Mucosa of descending colon (tissue), 3 donors: Measurements from ENCODE around the gene PDIA4. TPM values are rescaled to one million over a fixed set of nuclear protein-coding genes. Genes with fewer than 3 reads are reported as not detected.

Experiments
- ATAC-seq: fragments of 200-7000 bp; cut with Tn5 transposase; one replicate; pipeline ENCODE4 v1.9.1; 2020; ENCODE audit warnings: mild to moderate bottlenecking, moderate library complexity
- DNase-seq, 3 donors: peaks; one replicate each; pipeline ENCODE4 v3.0.0-alpha.2; 2020
- H3K36me3 ChIP-seq: fragments of 200-600 bp; one replicate; pipeline ENCODE4 v1.8.0; 2021; ENCODE audit warnings: low read depth, mild to moderate bottlenecking
- H3K4me1 ChIP-seq: fragments of 200-600 bp; one replicate; pipeline ENCODE4 v1.8.0; 2021; ENCODE audit warnings: low read depth, mild to moderate bottlenecking
- H3K4me3 ChIP-seq: fragments of 200-600 bp; one replicate; pipeline ENCODE4 v1.8.0; 2021; ENCODE audit warnings: mild to moderate bottlenecking
- H3K9me3 ChIP-seq: fragments of 200-600 bp; one replicate; pipeline ENCODE4 v1.8.0; 2021; ENCODE audit warnings: mild to moderate bottlenecking
- intact Hi-C, 2 donors: fragments of 100-400 bp; cut with DNase I in 1 of 2; cut with micrococcal nuclease in 1 of 2; formaldehyde crosslinking; loops; one replicate each; pipeline versions ENCODE4 v1.11.0 to v1.11.1; 2022; cut with DNase I, micrococcal nuclease
- total RNA-seq, 3 donors: library from RNA; stranded (reverse); fragmentation: NEBNext Ultra II Directional in 2 of 3; extraction: Animal tissue kit (Norgen Biotek cat#: 25700) in 2 of 3; gene quantifications; one replicate each; pipeline versions ENCODE4 v1.2.1 to v1.2.4, GENCODE V29; 2021 to 2023
- TF ChIP-seq, protein P1 (sequence below): fragments of 200-600 bp; IDR thresholded peaks from one replicate; pipeline ENCODE4 v1.8.0; 2022; ENCODE audit warnings: antibody characterized with exemption, mild to moderate bottlenecking
- donor health status: DM: no; HTN: no; CAD: no; lungs with moderate emphysema.
- donor health status: DM: no; HTN: no; CAD: no.
- donor health status: DM: no; HTN: yes; CAD: no.

The PDIA4 gene
- total RNA-seq, 3 donors from 2014 or later, result 78.4 to 211 (median 109) TPM

GRCh38 chr7:149060156-149060555 is 31.9 kb upstream of the PDIA4 start:
- DNase-seq (no peak), ATAC-seq (no peak)
- H3K4me3 ChIP-seq, result no peak overlapping the region
- TF ChIP-seq, protein P1, sequence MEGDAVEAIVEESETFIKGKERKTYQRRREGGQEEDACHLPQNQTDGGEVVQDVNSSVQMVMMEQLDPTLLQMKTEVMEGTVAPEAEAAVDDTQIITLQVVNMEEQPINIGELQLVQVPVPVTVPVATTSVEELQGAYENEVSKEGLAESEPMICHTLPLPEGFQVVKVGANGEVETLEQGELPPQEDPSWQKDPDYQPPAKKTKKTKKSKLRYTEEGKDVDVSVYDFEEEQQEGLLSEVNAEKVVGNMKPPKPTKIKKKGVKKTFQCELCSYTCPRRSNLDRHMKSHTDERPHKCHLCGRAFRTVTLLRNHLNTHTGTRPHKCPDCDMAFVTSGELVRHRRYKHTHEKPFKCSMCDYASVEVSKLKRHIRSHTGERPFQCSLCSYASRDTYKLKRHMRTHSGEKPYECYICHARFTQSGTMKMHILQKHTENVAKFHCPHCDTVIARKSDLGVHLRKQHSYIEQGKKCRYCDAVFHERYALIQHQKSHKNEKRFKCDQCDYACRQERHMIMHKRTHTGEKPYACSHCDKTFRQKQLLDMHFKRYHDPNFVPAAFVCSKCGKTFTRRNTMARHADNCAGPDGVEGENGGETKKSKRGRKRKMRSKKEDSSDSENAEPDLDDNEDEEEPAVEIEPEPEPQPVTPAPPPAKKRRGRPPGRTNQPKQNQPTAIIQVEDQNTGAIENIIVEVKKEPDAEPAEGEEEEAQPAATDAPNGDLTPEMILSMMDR, result no peak
- no peaks in the 10 kb centered on the region for H3K9me3 ChIP-seq
- H3K4me1 ChIP-seq, result no peaks in the 10 kb centered on the region
- H3K36me3 ChIP-seq, result no peaks in the 10 kb centered on the region
- intact Hi-C loops, result no loop called here

- DNase-seq, result no peak
- Histone ChIP-seq H3K4me1 (no peaks in the 10 kb centered on the region), H3K9me3 (no peaks in the 10 kb centered on the region), H3K36me3 (no peaks in the 10 kb centered on the region), H3K4me3 (no peak overlapping the region)
- intact Hi-C loops, result no loop called here
- no peak for ATAC-seq
- TF ChIP-seq, protein P1, result no peak
Observed at GRCh38 chr7:149053885-149054284, 25.6 kb upstream of the PDIA4 start.

GRCh38 chr7:149053384-149053783 is 25.1 kb upstream of the PDIA4 start:
- Histone ChIP-seq H3K4me1 (no peaks in the 10 kb centered on the region), H3K4me3 (no peak overlapping the region)
- TF ChIP-seq, protein P1, result no peak

DNA sequence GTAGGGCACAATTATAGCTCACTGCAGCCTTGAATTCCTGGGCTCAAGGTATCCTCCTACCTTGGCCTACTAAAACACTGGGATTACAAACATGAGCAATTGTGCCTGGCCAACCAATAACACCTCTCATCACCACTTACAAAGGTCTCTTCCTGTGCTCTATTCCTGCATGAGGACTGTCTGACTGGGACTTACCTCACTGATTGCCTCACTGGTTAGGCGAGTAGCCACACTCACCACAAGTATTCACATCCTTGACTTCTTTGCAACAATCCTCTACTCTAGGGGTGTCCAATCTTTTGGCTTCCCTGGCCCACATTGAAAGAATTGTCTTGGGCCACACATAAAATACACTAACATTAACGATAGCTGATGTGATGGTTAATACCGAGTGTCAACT is 22.6 kb upstream of the PDIA4 start:
- no peaks in the 10 kb centered on the region for H3K9me3 ChIP-seq
- no peaks in the 10 kb centered on the region for H3K4me1 ChIP-seq
- no peak for DNase-seq
- TF ChIP-seq, protein P1, result no peak
- intact Hi-C loops, result no loop called here
- no peak for ATAC-seq
- no peak overlapping the region for H3K4me3 ChIP-seq
- no peaks in the 10 kb centered on the region for H3K36me3 ChIP-seq

More at GRCh38 chr7:149053384-149053783, 25.1 kb upstream of the PDIA4 start:
- ATAC-seq (no peak), DNase-seq (no peak)
- no peaks in the 10 kb centered on the region for H3K9me3 ChIP-seq
- no peaks in the 10 kb centered on the region for H3K36me3 ChIP-seq
- intact Hi-C loops, result no loop called here

DNA sequence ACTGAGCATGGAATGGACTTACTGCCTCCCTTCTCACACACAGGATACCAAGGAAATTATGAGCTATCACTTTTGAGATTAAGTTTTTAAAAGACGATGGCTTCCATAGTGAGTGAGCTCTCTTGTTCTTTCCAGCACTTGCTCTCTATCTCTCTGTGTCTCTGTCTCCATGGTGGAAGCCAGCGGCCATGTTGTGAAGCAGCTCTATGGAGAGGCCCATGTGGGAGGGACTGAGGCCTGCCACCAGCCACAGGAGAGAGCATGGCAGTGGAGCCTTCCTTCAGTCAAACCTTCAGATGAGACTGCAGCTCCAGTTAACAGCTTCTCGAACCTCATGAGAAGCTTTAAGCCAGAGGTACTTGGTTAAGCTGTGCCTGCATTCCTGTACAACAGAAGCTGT is 20.5 kb upstream of the PDIA4 start:
- intact Hi-C loops, result no loop called here
- Histone ChIP-seq H3K36me3 (no peaks in the 10 kb centered on the region), H3K4me3 (no peak overlapping the region), H3K9me3 (no peaks in the 10 kb centered on the region), H3K4me1 (no peaks in the 10 kb centered on the region)
- no peak for ATAC-seq
- no peak for DNase-seq
- TF ChIP-seq, protein P1, result no peak

DNA sequence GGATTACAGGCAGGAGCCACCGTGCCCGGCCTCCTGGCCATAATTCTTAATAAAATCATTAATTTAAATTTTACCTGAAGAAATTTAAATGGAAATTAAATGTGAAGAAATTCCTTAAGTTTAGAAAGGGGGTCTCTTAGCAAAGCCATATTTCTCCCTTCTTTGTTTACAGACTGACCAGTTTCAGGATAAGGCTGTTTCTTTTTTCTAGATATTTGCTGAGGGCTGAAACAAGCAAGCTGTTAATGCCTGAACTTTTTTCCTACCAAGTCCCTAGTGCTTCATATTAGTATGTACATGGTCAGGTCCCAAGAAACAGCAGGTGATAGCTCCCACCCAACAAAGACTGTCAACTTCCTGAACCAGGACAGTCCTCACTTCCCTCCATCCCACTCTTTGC is 18.1 kb upstream of the PDIA4 start:
- no peak for DNase-seq
- Histone ChIP-seq H3K4me1 (no peaks in the 10 kb centered on the region), H3K9me3 (no peaks in the 10 kb centered on the region), H3K4me3 (no peak overlapping the region), H3K36me3 (no peaks in the 10 kb centered on the region)
- intact Hi-C loops, result no loop called here
- ATAC-seq, result no peak
- TF ChIP-seq, protein P1, result no peak
